WTC11 (cell line): ENCODE results near the gene SHOC2. TPM values are rescaled to one million over a fixed set of nuclear protein-coding genes. Genes with fewer than 3 reads are reported as not detected.

Experiments
- ATAC-seq: fragments of 200-7000 bp; cut with Tn5 transposase; 2 replicates; pipeline ENCODE4 v1.10.0; 2021; ENCODE audit warnings: mild to moderate bottlenecking, moderate library complexity
- CTCF ChIA-PET: fragments of 300-600 bp; sonication (Branson Sonifier 250); formaldehyde crosslinking; loops from one replicate; lab custom pipeline; 2021; ENCODE audit warnings: antibody characterized with exemption; lab: Charles Lee
- POLR2A ChIA-PET: fragments of 350-600 bp; sonication (Branson Sonifier 250); formaldehyde crosslinking; loops from one replicate; lab custom pipeline; 2021; ENCODE audit warnings: antibody characterized with exemption; lab: Charles Lee
- DNase-seq: peaks from one replicate; pipeline ENCODE4 v3.0.0; 2021; ENCODE audit warnings: low spot score
- H3K27ac Mint-ChIP-seq: 2 replicates; pipeline ENCODE4 v1.8.0; 2021; ENCODE audit warnings: mixed read lengths
- H3K27me3 Mint-ChIP-seq: 2 replicates; pipeline ENCODE4 v1.8.0; 2021; ENCODE audit warnings: low read depth, mild to moderate bottlenecking, moderate library complexity, mixed read lengths
- H3K36me3 Mint-ChIP-seq: 2 replicates; pipeline ENCODE4 v1.8.0; 2021; ENCODE audit warnings: mixed read lengths
- H3K4me1 Mint-ChIP-seq: 2 replicates; pipeline ENCODE4 v1.8.0; 2022; ENCODE audit warnings: mixed read lengths
- H3K4me3 Mint-ChIP-seq: 2 replicates; pipeline ENCODE4 v1.8.0; 2021; ENCODE audit warnings: mild to moderate bottlenecking, moderate library complexity, mixed read lengths
- H3K9me3 Mint-ChIP-seq: 2 replicates; pipeline ENCODE4 v1.8.0; 2021; ENCODE audit warnings: mixed read lengths
- ATF6 ChIP-seq: sonication (generic); formaldehyde crosslinking; IDR thresholded peaks from 2 replicates; pipeline ENCODE4 v1.8.1; 2023; ENCODE audit warnings: mild to moderate bottlenecking, missing genetic modification reagents
- CBFB ChIP-seq: sonication (generic); formaldehyde crosslinking; IDR thresholded peaks from 2 replicates; pipeline ENCODE4 v1.8.1; 2022; ENCODE audit warnings: mild to moderate bottlenecking, low read depth, missing genetic modification reagents
- E2F1 ChIP-seq: sonication (generic); formaldehyde crosslinking; IDR thresholded peaks from 2 replicates; pipeline ENCODE4 v1.8.0; 2022; ENCODE audit warnings: mild to moderate bottlenecking, missing genetic modification reagents
- E2F5 ChIP-seq: sonication (generic); formaldehyde crosslinking; IDR thresholded peaks from 2 replicates; pipeline ENCODE4 v1.8.1; 2022; ENCODE audit warnings: mild to moderate bottlenecking, moderate library complexity, missing genetic modification reagents
- ELF4 ChIP-seq: sonication (generic); formaldehyde crosslinking; IDR thresholded peaks from 2 replicates; pipeline ENCODE4 v1.8.1; 2022; ENCODE audit warnings: low read depth, mild to moderate bottlenecking, moderate library complexity, missing genetic modification reagents
- ETV6 ChIP-seq: sonication (generic); formaldehyde crosslinking; IDR thresholded peaks from 2 replicates; pipeline ENCODE4 v1.8.1; 2022; ENCODE audit warnings: mild to moderate bottlenecking, missing genetic modification reagents
- FOXJ3 ChIP-seq: sonication (generic); formaldehyde crosslinking; IDR thresholded peaks from 2 replicates; pipeline ENCODE4 v1.9.0; 2021; ENCODE audit warnings: missing genetic modification reagents, mild to moderate bottlenecking, borderline replicate concordance
- JUN ChIP-seq: sonication (generic); formaldehyde crosslinking; IDR thresholded peaks from 2 replicates; pipeline ENCODE4 v1.8.0; 2023; ENCODE audit warnings: mild to moderate bottlenecking, missing genetic modification reagents
- MXD4 ChIP-seq: fragments of 250-450 bp; sonication (Bioruptor Pico); IDR thresholded peaks from 2 replicates; pipeline ENCODE4 v1.8.0; 2021; ENCODE audit warnings: mild to moderate bottlenecking, moderate library complexity, borderline replicate concordance
- MYBL2 ChIP-seq: sonication (generic); formaldehyde crosslinking; IDR thresholded peaks from 2 replicates; pipeline ENCODE4 v1.8.1; 2023; ENCODE audit warnings: mild to moderate bottlenecking, moderate library complexity, missing genetic modification reagents
- NFE2L1 ChIP-seq: sonication (generic); formaldehyde crosslinking; IDR thresholded peaks from 2 replicates; pipeline ENCODE4 v1.8.1; 2023; ENCODE audit warnings: missing genetic modification reagents
- NFYB ChIP-seq: sonication (generic); formaldehyde crosslinking; conservative IDR thresholded peaks from 2 replicates; pipeline ENCODE4 v1.8.0; 2022; ENCODE audit warnings: low read depth, missing genetic modification reagents
- NR3C1 ChIP-seq: sonication (generic); formaldehyde crosslinking; conservative IDR thresholded peaks from 2 replicates; pipeline ENCODE4 v1.8.1; 2023; ENCODE audit warnings: low read depth, mild to moderate bottlenecking, missing genetic modification reagents
- SMAD3 ChIP-seq: sonication (generic); formaldehyde crosslinking; IDR thresholded peaks from 2 replicates; pipeline ENCODE4 v1.8.0; 2022; ENCODE audit warnings: missing genetic modification reagents, mild to moderate bottlenecking, borderline replicate concordance
- SMAD4 ChIP-seq: sonication (generic); formaldehyde crosslinking; IDR thresholded peaks from 2 replicates; pipeline ENCODE4 v1.8.0; 2022; ENCODE audit warnings: mild to moderate bottlenecking, missing genetic modification reagents
- STAT6 ChIP-seq: sonication (generic); formaldehyde crosslinking; conservative IDR thresholded peaks from 2 replicates; pipeline ENCODE4 v1.8.1; 2023; ENCODE audit warnings: mild to moderate bottlenecking, low read depth, missing genetic modification reagents, moderate library complexity
- TEAD1 ChIP-seq: sonication (generic); formaldehyde crosslinking; IDR thresholded peaks from 2 replicates; pipeline ENCODE4 v1.8.0; 2022; ENCODE audit warnings: mild to moderate bottlenecking, missing genetic modification reagents
- TEAD4 ChIP-seq: sonication (generic); formaldehyde crosslinking; IDR thresholded peaks from 2 replicates; pipeline ENCODE4 v1.8.0; 2022; ENCODE audit warnings: mild to moderate bottlenecking, missing genetic modification reagents
- ZNF138 ChIP-seq: sonication (generic); formaldehyde crosslinking; conservative IDR thresholded peaks from 2 replicates; pipeline ENCODE4 v1.8.1; 2022; ENCODE audit warnings: mild to moderate bottlenecking, moderate library complexity, missing genetic modification reagents
- ZNF232 ChIP-seq: sonication (generic); formaldehyde crosslinking; IDR thresholded peaks from 2 replicates; pipeline ENCODE4 v1.8.0; 2022; ENCODE audit warnings: mild to moderate bottlenecking, missing genetic modification reagents
- ZNF281 ChIP-seq: sonication (generic); formaldehyde crosslinking; IDR thresholded peaks from 2 replicates; pipeline ENCODE4 v1.8.0; 2023; ENCODE audit warnings: mild to moderate bottlenecking, missing genetic modification reagents
- ZNF396 ChIP-seq: fragments of 250-450 bp; sonication (Bioruptor Pico); IDR thresholded peaks from 2 replicates; pipeline ENCODE4 v1.8.0; 2021; ENCODE audit warnings: mild to moderate bottlenecking, moderate library complexity, borderline replicate concordance
- ZNF532 ChIP-seq: fragments of 250-450 bp; sonication (Bioruptor Pico); IDR thresholded peaks from 2 replicates; pipeline ENCODE4 v1.9.0; 2021; ENCODE audit warnings: mild to moderate bottlenecking, borderline replicate concordance
- total RNA-seq: library from RNA; stranded (reverse); gene quantifications from 3 replicates; pipeline ENCODE4 v1.2.3, GENCODE V29; 2021

Gene SHOC2
- total RNA-seq, 1 experiment from 2014 or later = 21.6 TPM

GRCh38 chr10:110897184-110897583 lies 22.2 kb upstream of the SHOC2 start (continued):
- no peak for TF ChIP-seq STAT6 (CRISPR knock-in tag)
- TF ChIP-seq ZNF232 (CRISPR knock-in tag) = no peak
- no peak for TF ChIP-seq NR3C1
- no peak for TF ChIP-seq ELF4 (CRISPR knock-in tag)

- Mint-ChIP-seq H3K36me3 (peaks cover 3% of the 10 kb centered on the region), H3K27me3 (no peaks in the 10 kb centered on the region), H3K9me3 (no peaks in the 10 kb centered on the region), H3K4me1 (no peaks in the 10 kb centered on the region), H3K4me3 (no peak overlapping the region), H3K27ac (no peak overlapping the region)
- ChIA-PET POLR2A (no interaction called here), CTCF (no interaction called here)
- TF ChIP-seq ZNF532 (no peak), TEAD4 (no peak), NFE2L1 (CRISPR knock-in tag) (no peak), CBFB (CRISPR knock-in tag) (no peak), ZNF138 (CRISPR knock-in tag) (no peak), ATF6 (no peak), ZNF396 (no peak), NFYB (no peak), JUN (no peak), FOXJ3 (CRISPR knock-in tag) (no peak), E2F5 (no peak), SMAD3 (CRISPR knock-in tag) (no peak)
- no peak for ATAC-seq
- no peak for DNase-seq
Measured at GRCh38 chr10:110898391-110898790, 21.0 kb upstream of the SHOC2 start.

- ATAC-seq (no peak), DNase-seq (no peak)
- Mint-ChIP-seq H3K27ac (no peak overlapping the region), H3K9me3 (no peaks in the 10 kb centered on the region), H3K27me3 (no peaks in the 10 kb centered on the region), H3K4me3 (no peak overlapping the region), H3K4me1 (no peaks in the 10 kb centered on the region), H3K36me3 (peaks cover 3% of the 10 kb centered on the region; the same call in 1 of the 2 replicates)
- ChIA-PET POLR2A (no interaction called here), CTCF (no interaction called here)
- no peak for TF ChIP-seq NR3C1
- no peak for TF ChIP-seq MXD4 (CRISPR knock-in tag)
- no peak for TF ChIP-seq SMAD4 (CRISPR knock-in tag)
- no peak for TF ChIP-seq MYBL2 (CRISPR knock-in tag)
- TF ChIP-seq ZNF281 = no peak
- no peak for TF ChIP-seq ETV6 (CRISPR knock-in tag)
- TF ChIP-seq TEAD1 (CRISPR knock-in tag) = no peak
- no peak for TF ChIP-seq E2F1 (CRISPR knock-in tag)
Measured at GRCh38 chr10:110900983-110901382, 18.4 kb upstream of the SHOC2 start.
